ENCODE results near the gene LAIR2.

The LAIR2 gene

GRCh38 chr19:54534156-54534555 is 31.5 kb downstream of the LAIR2 start:
- DNase-seq (ENCODE audit: low spot score) = no peak

- no peak for DNase-seq (ENCODE audit: low spot score)
Observed at GRCh38 chr19:54535601-54536000, 33.0 kb downstream of the LAIR2 start.

DNA sequence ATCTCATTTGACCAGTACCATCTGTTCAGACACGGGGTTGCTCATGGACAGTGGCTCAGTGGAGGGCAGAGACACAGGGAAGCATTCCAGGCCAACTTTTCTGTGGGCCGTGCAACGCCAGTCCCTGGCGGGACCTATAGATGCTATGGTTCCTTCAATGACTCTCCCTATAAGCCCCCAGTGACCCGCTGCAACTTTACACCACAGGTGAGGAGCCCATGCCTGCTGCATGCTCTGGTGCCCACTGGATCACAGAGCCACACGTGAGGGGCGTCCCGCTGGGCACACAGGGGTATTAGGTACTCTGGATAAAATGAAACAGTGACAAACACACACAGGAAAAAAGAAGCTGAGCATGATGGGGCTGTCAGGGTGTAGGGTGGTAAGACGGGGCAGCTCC is 34.3 kb downstream of the LAIR2 start:
- DNase-seq (ENCODE audit: low spot score) = no peak

- no peak for DNase-seq (ENCODE audit: low spot score)
Observed at GRCh38 chr19:54541712-54542111, 39.1 kb downstream of the LAIR2 start.

GRCh38 chr19:54548806-54549205 is 46.2 kb downstream of the LAIR2 start:
- DNase-seq (ENCODE audit: low spot score) = no peak

DNA sequence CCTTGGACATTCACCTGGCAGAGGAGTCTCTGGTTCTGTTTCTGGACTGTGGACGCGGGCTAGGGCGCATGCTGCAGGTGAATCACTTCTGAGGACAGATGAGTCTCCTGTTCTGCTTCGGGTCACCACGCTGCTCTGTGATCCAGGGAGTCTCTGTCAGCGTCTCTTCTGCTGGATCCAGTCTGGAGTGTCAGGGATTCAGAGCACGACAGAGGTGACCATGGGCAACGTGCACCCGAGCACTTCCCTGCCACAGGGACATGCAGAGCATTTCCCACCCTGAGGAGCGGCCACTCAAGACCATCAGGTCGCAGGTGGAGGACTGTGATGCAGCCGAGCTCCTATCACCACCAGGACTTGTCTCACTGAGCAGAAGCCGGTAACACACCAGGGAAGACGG is 46.6 kb downstream of the LAIR2 start:
- no peak for DNase-seq (ENCODE audit: low spot score)

DNA sequence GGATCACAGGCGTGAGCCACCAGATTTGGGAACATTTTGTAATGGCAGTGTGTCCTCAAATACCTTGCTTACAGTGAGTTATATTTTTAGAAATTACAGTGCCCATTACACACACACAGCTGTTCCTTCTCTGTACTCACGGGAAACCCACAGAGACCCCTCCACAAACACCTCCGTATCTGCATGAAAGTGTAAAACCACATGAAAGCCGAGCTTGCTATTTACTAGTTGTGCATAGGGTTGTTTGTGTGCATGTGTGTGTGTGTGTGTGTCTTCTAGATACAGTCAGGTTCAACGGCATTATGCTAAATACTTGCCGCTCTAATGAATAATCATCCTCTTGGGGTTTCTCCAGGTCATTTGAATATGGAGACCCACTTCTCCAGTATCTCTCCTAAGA is 48.7 kb downstream of the LAIR2 start:
- DNase-seq (ENCODE audit: low spot score) = no peak

- DNase-seq (ENCODE audit: low spot score) = no peak
Observed at GRCh38 chr19:54551950-54552912, 49.6 kb downstream of the LAIR2 start.

GRCh38 chr19:54552913-54553310 is 50.3 kb downstream of the LAIR2 start:
- DNase-seq (ENCODE audit: low spot score) = no peak

- no peak for DNase-seq (ENCODE audit: low spot score)
Observed at GRCh38 chr19:54554006-54554405, 51.4 kb downstream of the LAIR2 start.

GRCh38 chr19:54554896-54555295 is 52.3 kb downstream of the LAIR2 start:
- no peak for DNase-seq (ENCODE audit: low spot score)

DNA sequence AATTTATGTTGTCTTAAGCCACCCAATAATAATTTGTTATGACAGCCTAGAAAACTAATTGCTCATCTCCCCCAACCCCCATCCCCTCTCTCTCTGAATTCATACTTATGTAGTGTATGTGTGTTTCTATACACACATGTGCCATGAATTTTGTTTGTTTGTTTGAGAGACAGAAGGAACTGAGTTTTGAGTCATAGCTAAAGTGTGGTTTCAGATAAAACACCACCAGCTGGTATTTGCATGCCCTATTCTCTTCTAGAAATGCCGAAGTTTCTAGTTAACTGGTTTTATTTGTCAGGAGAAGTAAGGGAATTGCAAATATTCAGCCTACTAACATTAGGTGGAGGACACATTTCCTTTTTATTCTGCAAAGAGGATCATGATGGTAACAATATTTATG is 53.6 kb downstream of the LAIR2 start:
- DNase-seq (ENCODE audit: low spot score) = no peak

- no peak for DNase-seq (ENCODE audit: low spot score)
Observed at GRCh38 chr19:54558339-54558738, 55.7 kb downstream of the LAIR2 start.

All from kidney capillary endothelial cell (primary cell).